Measurements from ENCODE around the gene LRSAM1.

The LRSAM1 gene

DNA sequence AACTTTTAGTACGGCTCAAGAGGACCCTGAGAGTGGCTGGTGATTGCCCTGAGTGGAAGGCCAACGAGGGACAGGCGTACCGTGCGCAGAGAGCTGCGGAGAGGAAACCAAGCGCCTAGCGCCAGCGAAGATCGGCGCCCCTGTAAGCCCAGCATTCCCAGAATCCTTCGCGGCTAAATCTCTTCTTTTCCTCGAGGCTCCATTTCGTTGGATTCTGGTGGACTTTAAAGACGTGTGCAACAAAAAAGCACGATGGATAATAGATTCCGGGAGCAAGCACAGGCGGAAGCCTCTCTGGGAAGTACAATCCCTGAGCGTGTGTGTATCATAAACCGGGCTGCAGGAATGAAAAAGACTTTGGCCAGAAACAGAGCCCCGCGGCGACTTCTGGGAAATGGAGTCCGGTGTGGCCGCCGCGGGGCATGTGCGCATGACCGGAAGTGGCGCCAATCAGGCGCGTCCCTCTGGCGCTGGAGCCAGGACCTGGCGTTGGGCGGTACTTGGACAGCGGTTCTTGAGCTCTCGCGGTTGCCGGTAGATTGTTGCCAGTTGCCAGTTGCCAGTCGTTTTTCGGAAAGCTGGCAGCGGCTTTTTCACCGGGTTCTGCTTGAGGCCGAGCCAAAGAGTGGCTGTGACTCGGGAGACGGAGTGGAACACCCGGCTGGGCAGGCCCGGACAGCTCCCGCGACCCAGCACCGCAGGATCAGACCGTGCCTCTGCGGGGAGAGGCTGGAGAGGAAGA, 27.2 kb upstream of the LRSAM1 start, which contains the start of gene ZNF79:
TSS of gene ZNF79 (plus strand) at position 449 of the 742 bp plus-strand sequence. CDS start 406 bp downstream, outside the sequence.
- peak within 1 kb of the TSS; percentile 83 for H3K27ac ChIP-seq
- peak within 1 kb of the TSS; percentile 97 for H3K4me2 ChIP-seq
- TF ChIP-seq Cebpa-rat (IDR thresholded peaks at IDR 0.05) = no peak
- H3K9ac ChIP-seq = peak within 1 kb of the TSS; percentile 90
- peaks cover 23% of the 10 kb centered on the region for H3K36me3 ChIP-seq
- no peaks in the 10 kb centered on the region for H3K9me3 ChIP-seq
- H3K4me1 ChIP-seq = peaks cover 39% of the 10 kb centered on the region
- no peaks in the 10 kb centered on the region for H3K27me3 ChIP-seq
- peaks cover 47% of the 10 kb centered on the region for H4K20me1 ChIP-seq
- H3K4me3 ChIP-seq = peak within 1 kb of the TSS; percentile 87

- no peak for TF ChIP-seq Cebpa-rat (IDR thresholded peaks at IDR 0.05)
- H3K9me3 ChIP-seq = no peaks in the 10 kb centered on the region
- peak overlapping the region; percentile 90 for H3K9ac ChIP-seq
- peak overlapping the region; percentile 97 for H3K4me2 ChIP-seq
- H4K20me1 ChIP-seq = peaks cover 50% of the 10 kb centered on the region
- H3K4me3 ChIP-seq = peak overlapping the region; percentile 87
- no peaks in the 10 kb centered on the region for H3K27me3 ChIP-seq
- H3K27ac ChIP-seq = peak overlapping the region; percentile 83
- peaks cover 39% of the 10 kb centered on the region for H3K4me1 ChIP-seq
- peaks cover 26% of the 10 kb centered on the region for H3K36me3 ChIP-seq
Measured at GRCh38 chr9:127424676-127424999, 26.7 kb upstream of the LRSAM1 start.

- no peak for TF ChIP-seq Cebpa-rat (IDR thresholded peaks at IDR 0.05)
- H3K4me1 ChIP-seq = peaks cover 39% of the 10 kb centered on the region
- peaks cover 69% of the 10 kb centered on the region for H4K20me1 ChIP-seq
- H3K4me3 ChIP-seq = no peak overlapping the region
- no peaks in the 10 kb centered on the region for H3K9me3 ChIP-seq
- peaks cover 47% of the 10 kb centered on the region for H3K36me3 ChIP-seq
- no peaks in the 10 kb centered on the region for H3K27me3 ChIP-seq
- H3K4me2 ChIP-seq = peak overlapping the region; percentile 97
- no peak overlapping the region for H3K9ac ChIP-seq
- no peak overlapping the region for H3K27ac ChIP-seq
Measured at GRCh38 chr9:127426756-127427155, 24.6 kb upstream of the LRSAM1 start.

DNA sequence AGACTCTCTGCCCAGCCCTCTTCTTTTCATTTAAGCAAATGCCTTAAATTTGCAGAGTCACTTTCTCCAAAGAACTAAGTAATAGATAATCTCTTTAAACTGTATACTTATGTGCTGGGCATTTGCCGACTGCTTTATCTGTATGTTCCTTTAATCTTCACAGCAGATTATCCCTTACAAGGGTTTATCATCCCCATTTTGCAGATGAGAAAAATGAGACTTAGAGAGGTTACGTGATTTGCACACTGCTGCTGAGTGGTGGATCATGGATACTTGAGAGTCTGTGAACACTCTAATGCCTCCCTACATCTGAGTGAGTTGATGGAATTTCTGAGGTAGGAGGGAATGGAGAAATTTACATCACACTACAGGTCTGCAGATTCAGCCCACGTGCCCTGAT, 23.0 kb upstream of the LRSAM1 start:
- Histone ChIP-seq H3K36me3 (peaks cover 59% of the 10 kb centered on the region), H3K27me3 (no peaks in the 10 kb centered on the region), H3K4me3 (no peak overlapping the region), H3K4me1 (peaks cover 24% of the 10 kb centered on the region), H3K4me2 (no peak overlapping the region), H3K27ac (no peak overlapping the region), H3K9me3 (no peaks in the 10 kb centered on the region), H4K20me1 (peaks cover 74% of the 10 kb centered on the region), H3K9ac (no peak overlapping the region)
- TF ChIP-seq Cebpa-rat (IDR thresholded peaks at IDR 0.05) = no peak

- Histone ChIP-seq H3K27ac (no peak overlapping the region), H3K36me3 (peaks cover 80% of the 10 kb centered on the region), H3K4me2 (no peak overlapping the region), H3K9ac (no peak overlapping the region), H3K27me3 (no peaks in the 10 kb centered on the region), H4K20me1 (peaks cover 71% of the 10 kb centered on the region), H3K4me1 (peaks cover 16% of the 10 kb centered on the region), H3K4me3 (no peak overlapping the region), H3K9me3 (no peaks in the 10 kb centered on the region)
- no peak for TF ChIP-seq Cebpa-rat (IDR thresholded peaks at IDR 0.05)
Measured at GRCh38 chr9:127430415-127430814, 20.9 kb upstream of the LRSAM1 start.

DNA sequence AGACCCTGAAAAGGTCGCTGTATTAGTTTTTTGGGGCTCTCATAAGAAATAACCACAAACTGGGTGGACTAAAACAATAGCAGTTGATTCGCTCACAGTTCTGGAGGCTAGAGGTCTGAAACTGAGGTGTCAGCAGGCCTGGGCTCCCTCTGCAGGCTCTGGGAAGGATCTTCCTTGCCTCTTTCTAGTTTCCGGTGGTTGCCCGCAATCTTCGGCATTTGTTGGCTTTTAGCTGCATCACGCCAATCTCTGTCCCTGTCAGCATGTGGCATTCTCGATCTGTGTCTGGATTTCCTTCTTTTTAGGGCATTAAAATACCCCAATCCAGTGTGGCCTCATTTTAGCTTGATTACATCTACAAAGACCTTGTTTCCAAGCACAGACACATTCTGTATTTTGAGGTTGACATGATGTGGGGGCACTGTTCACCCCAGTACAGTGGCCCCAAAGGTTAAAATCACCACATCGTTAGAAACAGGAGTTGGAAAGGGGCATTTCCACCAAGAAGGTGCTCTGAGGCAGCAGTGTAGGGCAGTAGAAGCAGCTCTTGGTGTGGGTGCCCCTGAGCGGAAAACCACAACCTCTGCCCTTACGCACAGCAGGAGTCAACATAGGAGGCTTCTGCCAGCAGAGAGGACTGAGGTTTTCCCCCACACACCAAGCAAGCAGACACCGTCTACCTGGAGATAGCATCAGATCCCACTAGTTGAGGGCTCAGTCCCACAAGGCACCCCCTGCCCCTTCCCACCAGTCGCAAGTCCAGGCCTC, 13.6 kb upstream of the LRSAM1 start:
- H3K36me3 ChIP-seq = peaks cover 100% of the 10 kb centered on the region
- H3K27me3 ChIP-seq = no peaks in the 10 kb centered on the region
- no peak overlapping the region for H3K4me3 ChIP-seq
- H3K9me3 ChIP-seq = no peaks in the 10 kb centered on the region
- H3K4me1 ChIP-seq = no peaks in the 10 kb centered on the region
- no peak overlapping the region for H3K9ac ChIP-seq
- H4K20me1 ChIP-seq = peaks cover 30% of the 10 kb centered on the region
- TF ChIP-seq Cebpa-rat (IDR thresholded peaks at IDR 0.05) = no peak
- no peak overlapping the region for H3K27ac ChIP-seq
- H3K4me2 ChIP-seq = no peak overlapping the region

DNA sequence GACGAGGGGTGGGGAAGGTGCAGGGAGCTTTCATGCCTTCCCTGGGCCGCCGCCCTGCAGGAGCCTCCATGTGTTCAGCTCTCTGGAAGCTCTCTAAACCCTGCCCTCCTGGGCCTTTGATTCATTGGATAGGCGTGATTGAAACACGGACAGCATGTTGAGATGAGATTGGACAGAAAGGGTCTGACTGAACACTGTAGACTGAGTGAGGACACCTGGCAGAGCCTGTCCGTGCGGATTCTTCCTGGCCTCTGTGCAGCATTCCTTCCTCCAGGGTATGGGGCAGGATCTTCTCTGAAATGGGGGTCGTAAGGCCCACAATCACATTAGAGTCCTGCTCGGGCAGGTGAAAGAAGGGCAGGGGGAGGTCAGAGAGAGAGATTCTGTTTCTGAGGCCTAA, 12.9 kb upstream of the LRSAM1 start:
- Histone ChIP-seq H3K4me3 (no peak overlapping the region), H4K20me1 (peaks cover 24% of the 10 kb centered on the region), H3K36me3 (peaks cover 100% of the 10 kb centered on the region), H3K27me3 (no peaks in the 10 kb centered on the region), H3K9ac (no peak overlapping the region), H3K27ac (no peak overlapping the region), H3K4me2 (no peak overlapping the region), H3K4me1 (0 out of 2 replicates have a peak, but pooled peaks cover 4% of the 10 kb centered on the region), H3K9me3 (no peaks in the 10 kb centered on the region)
- TF ChIP-seq Cebpa-rat (IDR thresholded peaks at IDR 0.05) = no peak

DNA sequence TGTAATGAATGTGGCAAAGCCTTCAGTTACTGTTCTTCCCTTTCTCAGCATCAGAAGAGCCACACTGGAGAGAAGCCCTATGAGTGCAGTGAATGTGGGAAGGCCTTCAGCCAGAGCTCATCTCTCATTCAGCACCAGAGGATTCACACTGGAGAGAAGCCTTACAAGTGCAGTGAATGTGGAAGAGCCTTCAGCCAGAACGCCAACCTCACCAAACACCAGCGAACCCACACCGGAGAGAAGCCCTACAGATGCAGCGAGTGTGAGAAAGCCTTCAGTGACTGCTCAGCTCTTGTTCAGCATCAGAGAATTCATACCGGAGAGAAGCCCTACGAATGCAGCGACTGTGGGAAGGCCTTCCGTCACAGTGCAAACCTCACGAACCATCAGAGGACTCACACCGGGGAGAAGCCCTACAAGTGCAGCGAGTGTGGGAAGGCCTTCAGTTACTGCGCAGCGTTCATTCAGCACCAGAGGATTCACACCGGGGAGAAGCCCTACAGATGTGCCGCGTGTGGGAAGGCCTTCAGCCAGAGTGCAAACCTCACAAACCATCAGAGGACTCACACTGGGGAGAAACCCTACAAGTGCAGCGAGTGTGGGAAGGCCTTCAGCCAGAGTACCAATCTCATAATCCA, 6.9 kb upstream of the LRSAM1 start:
- Histone ChIP-seq H3K4me2 (peak overlapping the region; percentile 13), H3K27me3 (no peaks in the 10 kb centered on the region), H3K27ac (no peak overlapping the region), H3K9ac (no peak overlapping the region), H4K20me1 (peaks cover 56% of the 10 kb centered on the region), H3K9me3 (peaks cover 26% of the 10 kb centered on the region), H3K4me1 (peaks cover 32% of the 10 kb centered on the region), H3K4me3 (no peak overlapping the region), H3K36me3 (peaks cover 97% of the 10 kb centered on the region)
- no peak for TF ChIP-seq Cebpa-rat (IDR thresholded peaks at IDR 0.05)

GRCh38 chr9:127444921-127445850, 6.1 kb upstream of the LRSAM1 start:
- Histone ChIP-seq H3K4me1 (peaks cover 40% of the 10 kb centered on the region), H3K9me3 (peaks cover 26% of the 10 kb centered on the region), H3K27ac (no peak overlapping the region), H3K27me3 (no peaks in the 10 kb centered on the region), H4K20me1 (peaks cover 64% of the 10 kb centered on the region), H3K36me3 (peaks cover 97% of the 10 kb centered on the region), H3K9ac (no peak overlapping the region), H3K4me2 (no peak overlapping the region), H3K4me3 (no peak overlapping the region)
- no peak for TF ChIP-seq Cebpa-rat (IDR thresholded peaks at IDR 0.05)
